Measurements from ENCODE around the gene ABCD1.
"Not testable (repeated sequence)": the region's sequence is repeated elsewhere in the genome, so short reads cannot be mapped to it uniquely, and the experiment has no call there.

Gene ABCD1

GRCh38 chrX:153702336-153703035 lies 22.2 kb upstream of the ABCD1 start:
- TF ChIP-seq CTCF (IDR thresholded peaks at IDR 0.05; ENCODE audit: insufficient read depth, low read length, poor library complexity, severe bottlenecking), result no peak
- Histone ChIP-seq H3K27me3 (replicated peaks; ENCODE audit: control insufficient read depth, insufficient read depth, low read length) (no peaks in the 10 kb centered on the region), H3K36me3 (ENCODE audit: control insufficient read depth, insufficient read depth, low read length) (peaks cover 4% of the 10 kb centered on the region), H3K4me3 (replicated peaks; ENCODE audit: low read depth, low read length) (no peak overlapping the region)
- no peak for DNase-seq (ENCODE audit: extremely low read depth, insufficient read length)

- Histone ChIP-seq H3K36me3 (ENCODE audit: control insufficient read depth, insufficient read depth, low read length) (peaks cover 4% of the 10 kb centered on the region), H3K4me3 (replicated peaks; ENCODE audit: low read depth, low read length) (no peak overlapping the region), H3K27me3 (replicated peaks; ENCODE audit: control insufficient read depth, insufficient read depth, low read length) (no peaks in the 10 kb centered on the region)
- no peak for DNase-seq (ENCODE audit: extremely low read depth, insufficient read length)
- TF ChIP-seq CTCF (IDR thresholded peaks at IDR 0.05; ENCODE audit: insufficient read depth, low read length, poor library complexity, severe bottlenecking), result no peak
Observed at GRCh38 chrX:153703036-153703370, 21.7 kb upstream of the ABCD1 start.

DNA sequence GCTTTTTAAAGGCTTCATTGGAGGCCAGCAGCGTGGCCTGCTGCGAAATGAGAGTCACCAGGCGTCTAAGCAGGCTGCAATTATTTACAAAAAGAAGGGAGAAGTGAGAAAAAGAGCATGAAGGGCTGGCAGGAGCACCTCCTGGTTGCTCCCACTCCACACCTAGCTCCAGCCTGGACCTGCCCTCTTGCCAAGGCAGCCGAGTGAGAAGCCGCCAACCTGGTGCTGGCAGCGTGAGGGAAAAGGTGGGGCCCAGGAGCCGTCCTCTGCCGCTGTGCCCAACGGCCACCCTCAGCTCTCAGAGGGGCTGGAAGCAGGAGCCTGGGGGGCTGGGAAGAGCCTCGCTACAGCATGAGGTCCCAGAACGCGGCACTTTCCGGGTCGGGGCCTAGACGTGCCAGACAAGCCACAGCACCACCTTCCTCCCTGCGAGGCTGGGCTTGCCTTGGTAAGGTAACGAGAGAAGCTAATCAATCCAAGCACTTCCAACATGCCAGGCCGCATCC lies 20.6 kb upstream of the ABCD1 start:
- H3K36me3 ChIP-seq (ENCODE audit: control insufficient read depth, insufficient read depth, low read length), result peaks cover 4% of the 10 kb centered on the region
- no peaks in the 10 kb centered on the region for H3K27me3 ChIP-seq (replicated peaks; ENCODE audit: control insufficient read depth, insufficient read depth, low read length)
- no peak for DNase-seq (ENCODE audit: extremely low read depth, insufficient read length)
- H3K4me3 ChIP-seq (replicated peaks; ENCODE audit: low read depth, low read length), result no peak overlapping the region
- TF ChIP-seq CTCF (IDR thresholded peaks at IDR 0.05; ENCODE audit: insufficient read depth, low read length, poor library complexity, severe bottlenecking), result no peak

DNA sequence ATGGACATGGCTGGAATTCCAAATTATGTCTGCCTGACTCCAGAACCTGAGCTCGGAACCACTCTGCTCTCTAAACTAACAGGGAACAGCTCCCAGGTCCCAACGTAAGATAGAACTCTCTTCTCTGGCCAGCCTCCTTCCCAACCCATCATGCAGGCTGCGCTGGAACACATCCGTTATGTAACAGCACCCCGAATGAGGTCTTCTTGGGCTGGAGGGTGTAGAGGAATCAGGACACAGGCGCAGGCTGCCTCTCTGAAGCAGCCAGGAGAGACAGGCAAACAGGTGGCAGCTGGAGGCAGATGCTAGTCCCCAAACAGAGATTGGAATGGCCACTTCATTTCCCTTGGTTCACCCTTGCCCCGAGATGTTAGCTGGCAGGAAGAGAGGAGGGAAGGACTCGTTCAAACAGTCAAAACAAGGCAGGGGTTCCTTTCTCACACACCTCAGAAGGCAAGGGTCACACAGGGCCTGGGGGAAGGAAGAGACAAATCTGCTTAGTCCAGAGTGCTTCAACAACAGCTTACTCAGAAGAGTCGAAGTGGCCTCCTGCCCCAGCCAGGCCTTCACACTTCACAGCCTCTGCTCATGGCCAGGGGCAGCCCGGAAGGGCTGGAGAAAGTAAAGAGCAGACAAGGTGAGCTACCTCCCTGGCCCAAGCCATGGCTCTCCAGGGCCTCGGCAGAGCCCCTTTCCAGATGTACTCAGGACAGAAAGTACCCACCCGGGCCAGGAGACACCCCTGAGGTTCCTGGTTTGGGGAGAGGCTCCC lies 19.8 kb upstream of the ABCD1 start:
- not testable (repeated sequence) for H3K27me3 ChIP-seq (replicated peaks; ENCODE audit: control insufficient read depth, insufficient read depth, low read length); H3K36me3 ChIP-seq (ENCODE audit: control insufficient read depth, insufficient read depth, low read length); H3K4me3 ChIP-seq (replicated peaks; ENCODE audit: low read depth, low read length); DNase-seq (ENCODE audit: extremely low read depth, insufficient read length)

DNA sequence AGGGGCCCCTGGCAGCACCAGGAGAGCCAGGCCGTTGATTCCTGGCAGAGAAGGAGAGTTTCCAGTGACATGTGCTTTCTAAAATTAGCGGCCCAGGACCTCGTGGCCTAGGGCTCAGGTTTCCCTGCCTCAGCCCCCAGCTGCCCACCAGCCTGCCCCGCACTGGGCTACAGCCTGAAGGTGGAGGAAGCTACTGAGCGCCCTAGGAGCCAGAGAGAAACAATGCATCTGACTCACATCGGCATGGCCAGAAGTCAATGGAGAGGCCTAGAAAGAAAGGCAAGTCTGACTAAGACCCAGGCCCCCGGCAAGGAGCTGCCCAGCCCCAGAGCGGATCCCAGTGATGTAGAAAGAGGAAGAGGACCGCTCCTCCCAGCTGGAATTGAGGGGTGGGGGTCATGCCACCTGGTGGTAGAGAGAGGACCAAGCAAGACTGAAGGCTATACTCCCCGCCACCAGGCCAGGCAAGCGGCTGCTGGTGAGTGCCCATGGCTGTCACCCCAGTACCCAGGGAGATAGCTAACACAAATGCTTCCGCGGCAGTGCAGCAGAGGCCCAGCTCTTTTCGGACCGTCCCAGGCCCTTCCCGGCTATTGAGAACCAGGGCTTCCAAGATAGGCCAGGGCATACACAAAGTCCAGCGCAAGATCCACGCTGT lies 19.1 kb upstream of the ABCD1 start:
- not testable (repeated sequence) for H3K36me3 ChIP-seq (ENCODE audit: control insufficient read depth, insufficient read depth, low read length); DNase-seq (ENCODE audit: extremely low read depth, insufficient read length); H3K27me3 ChIP-seq (replicated peaks; ENCODE audit: control insufficient read depth, insufficient read depth, low read length); H3K4me3 ChIP-seq (replicated peaks; ENCODE audit: low read depth, low read length)

DNA sequence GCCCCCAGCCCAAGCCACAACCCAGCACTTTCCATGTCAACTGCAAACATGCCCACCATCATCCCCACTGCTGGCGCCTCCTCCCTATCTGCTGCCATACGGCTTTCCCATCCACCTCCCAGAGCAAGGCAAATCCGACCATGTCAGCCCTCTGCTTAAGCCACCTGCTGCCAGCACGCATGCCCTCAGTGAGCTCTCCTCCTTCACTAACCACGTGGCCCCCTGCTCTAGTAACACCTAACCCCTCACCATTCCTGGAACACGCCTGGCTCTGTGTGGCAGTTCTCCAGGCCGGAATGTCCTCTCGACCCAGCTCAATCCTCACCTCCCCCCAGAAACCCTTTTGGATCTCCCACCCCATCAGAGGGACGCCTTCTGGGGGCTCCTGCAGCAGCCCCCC lies 17.9 kb upstream of the ABCD1 start:
- no peaks in the 10 kb centered on the region for H3K27me3 ChIP-seq (replicated peaks; ENCODE audit: control insufficient read depth, insufficient read depth, low read length)
- no peak for DNase-seq (ENCODE audit: extremely low read depth, insufficient read length)
- no peak for TF ChIP-seq CTCF (IDR thresholded peaks at IDR 0.05; ENCODE audit: insufficient read depth, low read length, poor library complexity, severe bottlenecking)
- H3K36me3 ChIP-seq (ENCODE audit: control insufficient read depth, insufficient read depth, low read length), result no peaks in the 10 kb centered on the region; the same call in none of the 2 replicates
- H3K4me3 ChIP-seq (replicated peaks; ENCODE audit: low read depth, low read length), result no peak overlapping the region
